ENCODE measurements around the gene SLC13A3.
A peak's percentile ranks its signal among the peaks of the same experiment; 100 is the strongest.

The SLC13A3 gene

GRCh38 chr20:46519471-46520068 is 131.7 kb downstream of the SLC13A3 start:
- no peak for DNase-seq

- peak; percentile 63 to 72 for DNase-seq
These were observed 138.1 kb downstream of the SLC13A3 start, which contains the start of gene ZNF334 for GRCh38 chr20:46512943-46513844. Gene ZNF334, minus strand, starts transcription at chr20:46513559. Its CDS starts 1,457 bp downstream, at chr20:46512102.

- no peak for DNase-seq
These were observed 141.7 kb downstream of the SLC13A3 start for GRCh38 chr20:46509523-46509922.
